H9 (cell line): ENCODE measurements around the gene KDF1. TPM values are rescaled to one million over a fixed set of nuclear protein-coding genes. Genes with fewer than 3 reads are reported as not detected.

ENCODE experiments used
- DNase-seq: peaks from one replicate; pipeline ENCODE4 v3.0.0-alpha.2; 2017
- H2AFZ ChIP-seq: one replicate; pipeline ENCODE4 v1.6.1; 2013; ENCODE audit warnings: mild to moderate bottlenecking, low read length, control low read depth, moderate library complexity
- H2AK5ac ChIP-seq: 2 replicates; pipeline ENCODE4 v1.6.1; 2013; ENCODE audit warnings: low read length, control low read depth, mixed read lengths; ENCODE audit not compliant: insufficient read length
- H2BK120ac ChIP-seq: one replicate; pipeline ENCODE4 v1.6.1; 2013; ENCODE audit warnings: low read depth, mild to moderate bottlenecking, low read length, control low read depth, inconsistent platforms; ENCODE audit not compliant: poor library complexity, severe bottlenecking
- H2BK12ac ChIP-seq: 2 replicates; pipeline ENCODE4 v1.6.1; 2013; ENCODE audit warnings: low read length, control low read depth, mixed read lengths, low read depth; ENCODE audit not compliant: insufficient read length
- H2BK15ac ChIP-seq: 2 replicates; pipeline ENCODE4 v1.6.1; 2013; ENCODE audit warnings: low read depth, low read length, control low read depth
- H2BK20ac ChIP-seq: one replicate; pipeline ENCODE4 v1.6.1; 2013; ENCODE audit warnings: low read depth, mild to moderate bottlenecking, low read length, control low read depth, inconsistent platforms; ENCODE audit not compliant: poor library complexity, severe bottlenecking
- H2BK5ac ChIP-seq: 2 replicates; pipeline ENCODE4 v1.6.1; 2013; ENCODE audit warnings: low read length, control low read depth, mixed read lengths; ENCODE audit not compliant: insufficient read length
- H3K14ac ChIP-seq: 2 replicates; pipeline ENCODE4 v1.6.1; 2013; ENCODE audit warnings: low read length, control low read depth; ENCODE audit not compliant: insufficient read depth
- H3K18ac ChIP-seq: 2 replicates; pipeline ENCODE4 v1.6.1; 2013; ENCODE audit warnings: low read depth, mild to moderate bottlenecking, mixed read lengths, low read length, control low read depth; ENCODE audit not compliant: insufficient read length
- H3K23ac ChIP-seq: 2 replicates; pipeline ENCODE4 v1.6.1; 2013; ENCODE audit warnings: low read length, control low read depth, mixed read lengths, low read depth; ENCODE audit not compliant: insufficient read length
- H3K23me2 ChIP-seq: 2 replicates; pipeline ENCODE4 v1.6.1; 2013; ENCODE audit warnings: low read depth, mild to moderate bottlenecking, mixed read lengths, low read length, control low read depth; ENCODE audit not compliant: insufficient read length, poor library complexity, severe bottlenecking
- H3K27ac ChIP-seq: 2 replicates; pipeline ENCODE4 v1.5.1; 2013; ENCODE audit warnings: low read length, control low read depth, mixed read lengths, low read depth; ENCODE audit not compliant: insufficient read length
- H3K27me3 ChIP-seq: 2 replicates; pipeline ENCODE4 v1.6.1; 2013; ENCODE audit warnings: low read length, control low read depth, inconsistent platforms; ENCODE audit not compliant: insufficient read depth
- H3K4ac ChIP-seq: 2 replicates; pipeline ENCODE4 v1.6.1; 2013; ENCODE audit warnings: low read depth, mild to moderate bottlenecking, control low read depth, inconsistent platforms, low read length, moderate library complexity
- H3K4me1 ChIP-seq: 2 replicates; pipeline ENCODE4 v1.6.1; 2013; ENCODE audit warnings: low read length, control low read depth, inconsistent platforms; ENCODE audit not compliant: insufficient read depth
- H3K4me2 ChIP-seq: 2 replicates; pipeline ENCODE4 v1.6.1; 2013; ENCODE audit warnings: low read length, control low read depth, mixed read lengths; ENCODE audit not compliant: insufficient read length, insufficient read depth
- H3K56ac ChIP-seq: 2 replicates; pipeline ENCODE4 v1.6.1; 2013; ENCODE audit warnings: low read depth, mild to moderate bottlenecking, mixed read lengths, low read length, control low read depth; ENCODE audit not compliant: insufficient read length
- H3K79me1 ChIP-seq: 2 replicates; pipeline ENCODE4 v1.6.1; 2013; ENCODE audit warnings: low read depth, mild to moderate bottlenecking, moderate library complexity, low read length, control low read depth, inconsistent platforms; ENCODE audit not compliant: insufficient read depth, poor library complexity, severe bottlenecking
- H3K79me2 ChIP-seq: 2 replicates; pipeline ENCODE4 v1.6.1; 2013; ENCODE audit warnings: low read length, control low read depth, inconsistent platforms; ENCODE audit not compliant: insufficient read depth
- H3K9ac ChIP-seq: 2 replicates; pipeline ENCODE4 v1.6.1; 2013; ENCODE audit warnings: low read length, control low read depth, mixed read lengths; ENCODE audit not compliant: insufficient read length; ENCODE audit errors: extremely low read depth
- H3K9me3 ChIP-seq: one replicate; pipeline ENCODE4 v1.6.1; 2013; ENCODE audit warnings: low read depth, low read length, inconsistent platforms; ENCODE audit not compliant: control insufficient read depth
- H3T11ph ChIP-seq: one replicate; pipeline ENCODE4 v1.6.1; 2013; ENCODE audit warnings: mild to moderate bottlenecking, low read length, control low read depth, inconsistent platforms
- H4K20me1 ChIP-seq: one replicate; pipeline ENCODE4 v1.6.1; 2013; ENCODE audit not compliant: control insufficient read depth, insufficient read length, insufficient read depth
- H4K5ac ChIP-seq: 2 replicates; pipeline ENCODE4 v1.6.1; 2013; ENCODE audit warnings: low read depth, mild to moderate bottlenecking, mixed read lengths, low read length, control low read depth; ENCODE audit not compliant: insufficient read length
- H4K8ac ChIP-seq: replicated peaks from 2 replicates; pipeline ENCODE4 v1.6.1; 2013; ENCODE audit warnings: low read length, control low read depth, mixed read lengths, low read depth; ENCODE audit not compliant: insufficient read length
- H4K91ac ChIP-seq: 2 replicates; pipeline ENCODE4 v1.6.1; 2013; ENCODE audit warnings: low read depth, mild to moderate bottlenecking, moderate library complexity, mixed read lengths, low read length, control low read depth; ENCODE audit not compliant: insufficient read length
- H3K27ac Mint-ChIP-seq, 3 experiments: 2 replicates in 2 of 3; 3 replicates in 1 of 3; pipeline ENCODE4 v1.8.0; 2020 to 2021; ENCODE audit warnings: mixed read lengths in 3 of 3, mild to moderate bottlenecking in 1 of 3, moderate library complexity in 1 of 3
- H3K27me3 Mint-ChIP-seq: 2 replicates; pipeline ENCODE4 v1.8.0; 2021; ENCODE audit warnings: low read depth, mild to moderate bottlenecking, moderate library complexity, mixed read lengths
- H3K36me3 Mint-ChIP-seq, 3 experiments: 2 replicates in 2 of 3; 3 replicates in 1 of 3; pipeline ENCODE4 v1.8.0; 2020 to 2021; ENCODE audit warnings: low read depth in 3 of 3, mixed read lengths in 3 of 3; ENCODE audit not compliant: insufficient read depth in 1 of 3
- H3K4me1 Mint-ChIP-seq, 2 experiments: 2 replicates each; pipeline ENCODE4 v1.8.0; 2020; ENCODE audit warnings: mixed read lengths in 2 of 2
- H3K4me3 Mint-ChIP-seq, 2 experiments: 2 replicates in 1 of 2; 3 replicates in 1 of 2; pipeline ENCODE4 v1.8.0; 2020 to 2021; ENCODE audit warnings: mild to moderate bottlenecking in 2 of 2, mixed read lengths in 2 of 2, moderate library complexity in 1 of 2
- H3K9me3 Mint-ChIP-seq, 2 experiments: 2 replicates in 1 of 2; 3 replicates in 1 of 2; pipeline ENCODE4 v1.8.0; 2020; ENCODE audit warnings: mild to moderate bottlenecking in 2 of 2, mixed read lengths in 2 of 2, moderate library complexity in 1 of 2
- CTCF ChIP-seq: fragments of 200-600 bp; sonication (generic); conservative IDR thresholded peaks from 3 replicates; pipeline ENCODE4 v1.8.0; 2021; ENCODE audit warnings: antibody characterized with exemption, mild to moderate bottlenecking
- WGBS: extraction: QIAGEN DNeasy Blood & Tissue Kit; methylation state at CpG from one replicate; pipeline ENCODE4 v1.1.7; 2013; ENCODE audit warnings: missing lambda C conversion rate, low lambda C conversion rate, mixed read lengths; ENCODE audit not compliant: insufficient read length; ENCODE audit errors: extremely low coverage; 5-methylcytosine and 5-hydroxymethylcytosine counted together
- long read RNA-seq: library from polyadenylated mRNA; unstranded; transcript quantifications from one replicate; pipeline ENCODE4 v2.0.0, GENCODE V29; 2020
- total RNA-seq: library from RNA; stranded (reverse); gene quantifications from 2 replicates; pipeline ENCODE4 v1.2.1, GENCODE V29; 2021

KDF1 gene
- total RNA-seq: 17.6 and 19.5 TPM in 2 replicates
- long read RNA-seq, transcript KDF1-201 (4 exons, 1,793 nt): major isoform, 164 of 218 reads
- long read RNA-seq, partial matches to known transcripts: 11 of 218 reads
- long read RNA-seq, other reads (novel, unspliced or antisense): 43 of 218 reads

- no peak within 1 kb of the TSS for H2BK20ac ChIP-seq
- H4K8ac ChIP-seq: no peak within 1 kb of the TSS
- peak; percentile 44 for TF ChIP-seq CTCF
- Mint-ChIP-seq H3K9me3 (peaks cover 4 to 5% of the 10 kb centered on the region in 2 experiments; a peak in 2 of 5 replicates), H3K4me1 (peaks cover 11 to 16% of the 10 kb centered on the region in 2 experiments), H3K36me3 (peaks cover 0 to 11% (median 9%) of the 10 kb centered on the region in 3 experiments; a peak in 2 of 7 replicates), H3K4me3 (peak within 1 kb of the TSS; percentile 80 to 83), H3K27ac (peak within 1 kb of the TSS; percentile 70 to 93 (median 85)), H3K27me3 (no peaks in the 10 kb centered on the region; the same call in none of the 2 replicates)
- H2AFZ ChIP-seq: peak within 1 kb of the TSS; percentile 66
- no CpG with 5 or more reads among the region's 86 CpGs for WGBS
- peak within 1 kb of the TSS; percentile 49 for H3K14ac ChIP-seq
- no peak within 1 kb of the TSS for H3T11ph ChIP-seq
- peak within 1 kb of the TSS; percentile 76 for H3K9ac ChIP-seq
- H3K79me1 ChIP-seq: peaks cover 6% of the 10 kb centered on the region
- H3K23me2 ChIP-seq: peaks cover 12% of the 10 kb centered on the region
- no peaks in the 10 kb centered on the region for H3K27me3 ChIP-seq
- H3K9me3 ChIP-seq: no peaks in the 10 kb centered on the region
- peak within 1 kb of the TSS; percentile 61 for H3K18ac ChIP-seq
- H2BK5ac ChIP-seq: no peak within 1 kb of the TSS
- H3K27ac ChIP-seq: peak within 1 kb of the TSS; percentile 18
- H3K4ac ChIP-seq: no peak within 1 kb of the TSS
- H3K4me1 ChIP-seq: peaks cover 5% of the 10 kb centered on the region; the same call in 1 of the 2 replicates
- no peak within 1 kb of the TSS for H3K23ac ChIP-seq
- peak within 1 kb of the TSS; percentile 99 for H3K4me2 ChIP-seq
- peak; percentile 94 for DNase-seq
- no peak within 1 kb of the TSS for H2BK15ac ChIP-seq
- no peak within 1 kb of the TSS for H4K91ac ChIP-seq
- peaks cover 2% of the 10 kb centered on the region; the same call in 1 of the 2 replicates for H3K79me2 ChIP-seq
- no peaks in the 10 kb centered on the region for H4K20me1 ChIP-seq
- H2AK5ac ChIP-seq: no peak within 1 kb of the TSS
- H2BK120ac ChIP-seq: no peak within 1 kb of the TSS
- H2BK12ac ChIP-seq: no peak within 1 kb of the TSS
- H3K56ac ChIP-seq: no peak within 1 kb of the TSS
- no peak within 1 kb of the TSS for H4K5ac ChIP-seq
These were observed at the start of gene KDF1 for GRCh38 chr1:26959722-26960624. Gene KDF1, minus strand, starts transcription at chr1:26960468. Its CDS starts 8,088 bp downstream, at chr1:26952380.
